K562 (cell line): ENCODE data around the gene MXI1. TPM values are rescaled to one million over a fixed set of nuclear protein-coding genes. Genes with fewer than 3 reads are reported as not detected.

ENCODE experiments used
- ARID2 ChIP-seq: fragments of 450-650 bp; IDR thresholded peaks from 2 replicates; pipeline ENCODE4 v1.6.1; 2017; ENCODE audit warnings: antibody characterized with exemption, mild to moderate bottlenecking
- ARID4B ChIP-seq: sonication (generic); formaldehyde crosslinking; IDR thresholded peaks from 2 replicates; pipeline ENCODE4 v1.8.0; 2022; ENCODE audit warnings: mild to moderate bottlenecking, missing genetic modification reagents
- DPF2 ChIP-seq: fragments of 450-650 bp; IDR thresholded peaks from 2 replicates; pipeline ENCODE4 v1.6.1; 2016
- NFIC ChIP-seq: fragments of 450-650 bp; IDR thresholded peaks from 2 replicates; pipeline ENCODE4 v1.6.1; 2017; ENCODE audit warnings: mild to moderate bottlenecking, inconsistent platforms
- OTX1 ChIP-seq: fragments of 450-650 bp; formaldehyde crosslinking; IDR thresholded peaks from 2 replicates; pipeline ENCODE4 v1.4.0; 2022; ENCODE audit warnings: mild to moderate bottlenecking
- PTBP1 ChIP-seq: fragments of 200-400 bp; formaldehyde crosslinking; IDR thresholded peaks from 2 replicates; pipeline ENCODE4 v1.6.1; 2017; ENCODE audit warnings: low read depth, low read length
- SP1 ChIP-seq: sonication (generic); formaldehyde crosslinking; IDR thresholded peaks from 2 replicates; pipeline ENCODE4 v1.8.1; 2022; ENCODE audit warnings: mild to moderate bottlenecking, missing genetic modification reagents
- THRB ChIP-seq: fragments of 450-650 bp; formaldehyde crosslinking; conservative IDR thresholded peaks from 2 replicates; pipeline ENCODE4 v1.4.0; 2022; ENCODE audit warnings: mild to moderate bottlenecking, missing genetic modification characterization
- ZNF740 ChIP-seq, 3 experiments: fragments of 200-800 bp in 1 of 3; sonication (Bioruptor generic) in 1 of 3; sonication (generic) in 1 of 3; formaldehyde crosslinking in 1 of 3; IDR thresholded peaks; 2 replicates each; pipeline versions ENCODE4 v1.6.1 to v1.8.0; 2016 to 2022; ENCODE audit warnings: mild to moderate bottlenecking in 2 of 3, missing compliant biosample characterization in 2 of 3, missing genetic modification characterization in 2 of 3, missing genetic modification reagents in 1 of 3
- polyA plus RNA-seq, 8 experiments: library from polyadenylated mRNA; depleted of rRNA in 4 of 8; stranded (reverse) in 5 of 8; unstranded in 3 of 8; fragments of >200 nt; fragmentation: Nextera tagmentation in 2 of 8; fragmentation: Illumina TruSeq in 1 of 8; extraction: Ambion mirVana in 2 of 8; extraction: Trizol in 1 of 8; gene quantifications; 2 replicates each; pipeline versions ENCODE4 v1.2.1 to v1.2.3, GENCODE V29; 2011 to 2014; ENCODE audit warnings: inconsistent platforms in 1 of 8, missing spikeins in 1 of 8
- total RNA-seq, 7 experiments: library from RNA; depleted of rRNA in 6 of 7; stranded (reverse); fragments of >200 nt in 6 of 7; fragmentation: Illumina TruSeq in 2 of 7; extraction: Trizol in 2 of 7; gene quantifications; 2 replicates each; pipeline versions ENCODE4 v1.2.1 to v1.2.3, GENCODE V29; 2011 to 2021; ENCODE audit warnings: low replicate concordance in 1 of 7

Gene MXI1
- total and polyA plus RNA-seq, 9 of the 15 experiments (the other 6 are each of a cell fraction or from before 2014, with no cell fraction given), result 9.1 to 23.7 (median 14.8) TPM

DNA sequence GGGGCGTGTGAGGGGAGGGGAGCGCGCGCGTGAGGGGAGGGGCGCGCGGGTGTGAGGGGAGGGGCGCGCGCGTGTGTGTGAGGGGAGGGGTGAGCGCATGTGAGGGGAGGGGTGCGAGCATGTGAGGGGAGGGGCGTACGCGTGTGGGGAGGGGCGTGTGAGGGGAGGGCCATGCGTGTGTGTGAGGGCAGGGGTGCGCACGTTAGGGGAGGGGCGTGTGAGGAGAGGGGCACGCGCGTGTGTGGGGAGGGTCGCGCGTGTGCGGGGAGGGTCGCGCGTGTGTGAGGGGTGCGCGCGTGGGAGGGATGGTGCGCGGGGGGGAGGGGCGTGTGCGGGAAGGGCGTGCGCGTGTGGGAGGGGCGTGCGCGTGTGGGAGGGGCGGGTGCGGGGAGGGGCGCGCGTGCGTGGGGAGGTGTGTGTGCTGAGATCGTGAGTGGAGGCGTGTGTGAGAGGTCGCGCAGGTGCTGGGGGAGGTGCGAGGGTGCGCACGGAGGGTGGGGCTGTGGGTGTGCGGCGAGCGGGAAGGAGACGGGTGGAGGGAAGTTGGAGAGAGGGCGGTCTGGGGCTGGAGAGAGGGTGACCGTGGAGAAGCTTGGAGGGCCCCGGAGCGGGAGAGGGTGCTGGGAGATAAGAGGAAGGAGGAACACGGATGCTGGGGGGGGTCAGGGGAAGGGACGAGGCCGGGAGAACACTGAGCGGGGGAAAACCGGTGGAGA lies 19.7 kb downstream of the MXI1 start (continued):
- peak; percentile 24; the same call in 1 of the 2 replicates for TF ChIP-seq NFIC
- TF ChIP-seq ZNF740 (CRISPR knock-in tag; IDR thresholded peaks at IDR 0.05), result peak; percentile 90
- no peak for TF ChIP-seq ZNF740 (tag; IDR thresholded peaks at IDR 0.05)
- 0 out of 2 replicates have a peak, but pooled peaks have one; percentile 49 for TF ChIP-seq THRB (CRISPR knock-in tag)
- TF ChIP-seq OTX1 (CRISPR knock-in tag), result peak; percentile 57; the same call in 1 of the 2 replicates
- peak; percentile 40; the same call in 1 of the 2 replicates for TF ChIP-seq DPF2
- TF ChIP-seq SP1, result peak; percentile 81
- peak; percentile 84 for TF ChIP-seq ARID4B
- no peak for TF ChIP-seq PTBP1
- no peak for TF ChIP-seq ARID2
- TF ChIP-seq, all 486 proteins: peak for 41
